ENCODE results near the gene IQSEC3.
"Not testable (repeated sequence)": the region's sequence is repeated elsewhere in the genome, so short reads cannot be mapped to it uniquely, and the experiment has no call there.

IQSEC3 gene

DNA sequence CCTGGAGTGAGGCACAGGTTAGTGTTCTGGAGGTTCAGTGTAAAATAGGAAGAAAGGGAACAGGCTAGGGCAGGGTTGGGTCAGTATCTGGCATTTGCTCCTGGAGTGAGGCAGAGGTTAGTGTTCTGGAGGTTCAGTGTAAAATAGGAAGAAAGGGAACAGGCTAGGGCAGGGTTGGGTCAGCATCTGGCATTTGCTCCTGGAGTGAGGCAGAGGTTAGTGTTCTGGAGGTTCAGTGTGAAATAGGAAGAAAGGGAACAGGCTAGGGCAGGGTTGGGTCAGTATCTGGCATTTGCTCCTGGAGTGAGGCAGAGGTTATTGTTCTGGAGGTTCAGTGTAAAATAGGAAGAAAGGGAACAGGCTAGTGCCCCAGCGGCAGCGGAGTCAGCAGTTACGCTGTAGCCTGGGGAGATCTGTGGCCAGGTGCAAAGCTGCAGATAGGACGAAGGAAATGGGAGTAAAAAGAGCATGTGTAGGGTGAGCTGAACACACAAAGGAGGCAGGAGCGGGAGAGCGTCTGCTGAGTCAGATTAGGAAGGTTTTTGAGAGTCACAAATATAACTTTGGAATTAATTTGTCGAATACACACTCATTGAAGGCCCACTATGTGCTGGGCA lies 67.2 kb downstream of the IQSEC3 start:
- not testable (repeated sequence) for H3K27me3 ChIP-seq (ENCODE audit: insufficient read depth, low read length, poor library complexity); H3K9ac ChIP-seq (ENCODE audit: low read length); H2BK15ac ChIP-seq (replicated peaks; ENCODE audit: low read depth); H3K36me3 ChIP-seq (ENCODE audit: control insufficient read depth, insufficient read depth, low read length); H3K4ac ChIP-seq (ENCODE audit: low read depth, low read length); H3K79me1 ChIP-seq (ENCODE audit: low read length); H4K8ac ChIP-seq (ENCODE audit: low read depth, low read length); DNase-seq; H3K79me2 ChIP-seq (ENCODE audit: control insufficient read depth, insufficient read depth, low read length); H3K56ac ChIP-seq (ENCODE audit: low read length); H2BK120ac ChIP-seq (ENCODE audit: low read depth, low read length); H4K5ac ChIP-seq (ENCODE audit: low read length); H3K4me2 ChIP-seq (ENCODE audit: low read length); H3K4me1 ChIP-seq (ENCODE audit: control insufficient read depth, low read depth, low read length); H3K27ac ChIP-seq (ENCODE audit: low read depth, low read length); H2AK5ac ChIP-seq (ENCODE audit: low read length); H2BK5ac ChIP-seq (ENCODE audit: low read length); H3K4me3 ChIP-seq (ENCODE audit: low read length); H3K23ac ChIP-seq (ENCODE audit: low read length); H3K18ac ChIP-seq (ENCODE audit: low read length)
- WGBS (ENCODE audit: extremely low coverage, insufficient coverage, low lambda C conversion rate): no CpG with 5 or more reads among the region's 7 CpGs

DNA sequence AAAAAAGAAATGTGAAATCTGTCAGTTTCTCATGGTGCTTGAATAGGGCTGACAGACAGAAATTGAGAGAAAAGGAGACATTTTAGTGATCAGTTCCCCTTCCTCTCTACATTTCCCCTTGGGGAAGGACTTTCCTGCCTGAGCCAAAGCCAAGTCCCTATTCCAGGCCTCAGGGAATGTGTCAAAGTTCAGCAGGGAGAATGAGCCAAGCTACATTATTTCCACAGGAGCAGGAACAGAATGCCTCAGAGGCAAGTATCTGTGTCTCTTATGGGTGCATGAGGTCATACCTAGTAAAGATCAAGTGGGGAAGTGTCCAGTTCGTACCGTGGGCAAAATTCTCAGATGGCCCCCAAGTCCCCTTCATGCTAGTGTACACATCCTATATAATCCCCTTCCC lies 68.6 kb downstream of the IQSEC3 start:
- Histone ChIP-seq H4K8ac (ENCODE audit: low read depth, low read length) (no peak overlapping the region), H3K4me2 (ENCODE audit: low read length) (no peak overlapping the region), H3K36me3 (ENCODE audit: control insufficient read depth, insufficient read depth, low read length) (no peaks in the 10 kb centered on the region), H4K5ac (ENCODE audit: low read length) (no peak overlapping the region), H3K4ac (ENCODE audit: low read depth, low read length) (no peak overlapping the region), H2BK120ac (ENCODE audit: low read depth, low read length) (no peak overlapping the region), H3K27me3 (ENCODE audit: insufficient read depth, low read length, poor library complexity) (no peaks in the 10 kb centered on the region), H3K18ac (ENCODE audit: low read length) (no peak overlapping the region), H2AK5ac (ENCODE audit: low read length) (no peak overlapping the region), H2BK15ac (replicated peaks; ENCODE audit: low read depth) (no peak overlapping the region), H3K79me1 (ENCODE audit: low read length) (no peaks in the 10 kb centered on the region), H3K4me1 (ENCODE audit: control insufficient read depth, low read depth, low read length) (peaks cover 4% of the 10 kb centered on the region), H3K79me2 (ENCODE audit: control insufficient read depth, insufficient read depth, low read length) (no peaks in the 10 kb centered on the region), H3K27ac (ENCODE audit: low read depth, low read length) (no peak overlapping the region), H3K23ac (ENCODE audit: low read length) (no peak overlapping the region), H3K4me3 (ENCODE audit: low read length) (no peak overlapping the region), H2BK5ac (ENCODE audit: low read length) (no peak overlapping the region), H3K9ac (ENCODE audit: low read length) (no peak overlapping the region), H3K56ac (ENCODE audit: low read length) (no peak overlapping the region)
- no CpG with 5 or more reads among the region's 2 CpGs for WGBS (ENCODE audit: extremely low coverage, insufficient coverage, low lambda C conversion rate)
- no peak for DNase-seq

DNA sequence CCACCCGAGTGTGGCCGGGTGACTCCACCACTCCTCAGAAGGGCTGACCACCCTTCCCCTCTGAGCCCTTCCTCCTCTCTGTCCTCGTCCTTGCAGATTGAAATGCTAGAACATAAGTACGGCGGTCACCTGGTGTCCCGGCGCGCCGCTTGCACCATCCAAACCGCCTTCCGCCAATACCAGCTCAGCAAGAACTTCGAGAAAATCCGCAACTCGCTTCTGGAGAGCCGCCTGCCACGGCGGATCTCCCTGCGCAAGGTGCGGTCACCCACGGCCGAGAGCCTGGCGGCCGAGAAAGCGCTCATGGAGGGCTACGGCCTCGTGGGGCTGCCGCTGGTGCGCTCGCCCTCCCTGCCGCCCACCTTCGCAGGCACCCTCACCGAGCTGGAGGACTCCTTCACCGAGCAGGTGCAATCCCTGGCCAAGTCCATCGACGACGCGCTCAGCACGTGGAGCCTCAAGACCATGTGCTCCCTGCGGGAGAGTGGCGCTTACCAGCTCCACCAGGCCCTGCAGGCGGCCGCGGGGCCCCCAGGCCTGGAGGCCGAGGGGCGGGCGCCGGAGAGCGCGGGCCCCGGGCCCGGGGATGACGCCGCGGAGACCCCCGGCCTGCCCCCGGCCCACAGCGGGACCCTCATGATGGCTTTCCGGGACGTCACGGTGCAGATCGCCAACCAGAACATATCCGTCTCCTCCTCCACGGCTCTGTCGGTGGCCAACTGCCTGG lies 71.8 kb downstream of the IQSEC3 start:
- Histone ChIP-seq H2AK5ac (ENCODE audit: low read length) (no peak overlapping the region), H3K4me3 (ENCODE audit: low read length) (no peak overlapping the region), H3K9ac (ENCODE audit: low read length) (peak overlapping the region; percentile 39), H3K27me3 (ENCODE audit: insufficient read depth, low read length, poor library complexity) (no peaks in the 10 kb centered on the region), H4K8ac (ENCODE audit: low read depth, low read length) (no peak overlapping the region), H3K56ac (ENCODE audit: low read length) (peak overlapping the region; percentile 89), H4K5ac (ENCODE audit: low read length) (no peak overlapping the region), H2BK15ac (replicated peaks; ENCODE audit: low read depth) (no peak overlapping the region), H3K79me1 (ENCODE audit: low read length) (no peaks in the 10 kb centered on the region), H3K27ac (ENCODE audit: low read depth, low read length) (no peak overlapping the region), H3K4me1 (ENCODE audit: control insufficient read depth, low read depth, low read length) (peaks cover 13% of the 10 kb centered on the region), H2BK120ac (ENCODE audit: low read depth, low read length) (no peak overlapping the region), H3K23ac (ENCODE audit: low read length) (no peak overlapping the region), H3K4me2 (ENCODE audit: low read length) (peak overlapping the region; percentile 28), H2BK5ac (ENCODE audit: low read length) (no peak overlapping the region), H3K36me3 (ENCODE audit: control insufficient read depth, insufficient read depth, low read length) (no peaks in the 10 kb centered on the region), H3K4ac (ENCODE audit: low read depth, low read length) (no peak overlapping the region), H3K79me2 (ENCODE audit: control insufficient read depth, insufficient read depth, low read length) (no peaks in the 10 kb centered on the region), H3K18ac (ENCODE audit: low read length) (peak overlapping the region; percentile 7)
- no peak for DNase-seq
- no CpG with 5 or more reads among the region's 64 CpGs for WGBS (ENCODE audit: extremely low coverage, insufficient coverage, low lambda C conversion rate)

GRCh38 chr12:138898-139534 lies 72.4 kb downstream of the IQSEC3 start:
- no CpG with 5 or more reads among the region's 49 CpGs for WGBS (ENCODE audit: extremely low coverage, insufficient coverage, low lambda C conversion rate)
- Histone ChIP-seq H3K4me2 (ENCODE audit: low read length) (peak overlapping the region; percentile 28), H3K79me1 (ENCODE audit: low read length) (no peaks in the 10 kb centered on the region), H3K27ac (ENCODE audit: low read depth, low read length) (no peak overlapping the region), H2AK5ac (ENCODE audit: low read length) (no peak overlapping the region), H4K5ac (ENCODE audit: low read length) (no peak overlapping the region), H3K23ac (ENCODE audit: low read length) (no peak overlapping the region), H3K4me1 (ENCODE audit: control insufficient read depth, low read depth, low read length) (peaks cover 13% of the 10 kb centered on the region), H3K4ac (ENCODE audit: low read depth, low read length) (no peak overlapping the region), H3K36me3 (ENCODE audit: control insufficient read depth, insufficient read depth, low read length) (no peaks in the 10 kb centered on the region), H2BK120ac (ENCODE audit: low read depth, low read length) (no peak overlapping the region), H4K8ac (ENCODE audit: low read depth, low read length) (no peak overlapping the region), H3K56ac (ENCODE audit: low read length) (peak overlapping the region; percentile 89), H3K9ac (ENCODE audit: low read length) (peak overlapping the region; percentile 39), H2BK5ac (ENCODE audit: low read length) (no peak overlapping the region), H3K4me3 (ENCODE audit: low read length) (no peak overlapping the region), H3K27me3 (ENCODE audit: insufficient read depth, low read length, poor library complexity) (no peaks in the 10 kb centered on the region), H3K18ac (ENCODE audit: low read length) (peak overlapping the region; percentile 7), H3K79me2 (ENCODE audit: control insufficient read depth, insufficient read depth, low read length) (no peaks in the 10 kb centered on the region), H2BK15ac (replicated peaks; ENCODE audit: low read depth) (no peak overlapping the region)
- peak; percentile 67 for DNase-seq

- WGBS (ENCODE audit: extremely low coverage, insufficient coverage, low lambda C conversion rate): no CpG with 5 or more reads among the region's 14 CpGs
- no peaks in the 10 kb centered on the region for H3K27me3 ChIP-seq (ENCODE audit: insufficient read depth, low read length, poor library complexity)
- H3K4me3 ChIP-seq (ENCODE audit: low read length): no peak overlapping the region
- H3K18ac ChIP-seq (ENCODE audit: low read length): no peak overlapping the region
- H3K79me1 ChIP-seq (ENCODE audit: low read length): no peaks in the 10 kb centered on the region
- peak overlapping the region; percentile 3 for H2AK5ac ChIP-seq (ENCODE audit: low read length)
- peak; percentile 68 for DNase-seq
- H2BK120ac ChIP-seq (ENCODE audit: low read depth, low read length): no peak overlapping the region
- peak overlapping the region; percentile 17 for H3K4me2 ChIP-seq (ENCODE audit: low read length)
- H3K23ac ChIP-seq (ENCODE audit: low read length): no peak overlapping the region
- no peaks in the 10 kb centered on the region for H3K36me3 ChIP-seq (ENCODE audit: control insufficient read depth, insufficient read depth, low read length)
- H3K27ac ChIP-seq (ENCODE audit: low read depth, low read length): no peak overlapping the region
- H3K4me1 ChIP-seq (ENCODE audit: control insufficient read depth, low read depth, low read length): peaks cover 13% of the 10 kb centered on the region
- no peak overlapping the region for H2BK15ac ChIP-seq (replicated peaks; ENCODE audit: low read depth)
- H4K8ac ChIP-seq (ENCODE audit: low read depth, low read length): no peak overlapping the region
- H2BK5ac ChIP-seq (ENCODE audit: low read length): peak overlapping the region; percentile 10
- H4K5ac ChIP-seq (ENCODE audit: low read length): no peak overlapping the region
- H3K4ac ChIP-seq (ENCODE audit: low read depth, low read length): no peak overlapping the region
- H3K9ac ChIP-seq (ENCODE audit: low read length): peak overlapping the region; percentile 44
- no peaks in the 10 kb centered on the region for H3K79me2 ChIP-seq (ENCODE audit: control insufficient read depth, insufficient read depth, low read length)
- peak overlapping the region; percentile 79 for H3K56ac ChIP-seq (ENCODE audit: low read length)
Measured at GRCh38 chr12:139585-139984, 73.0 kb downstream of the IQSEC3 start.
